Stimulated activated naive CD8-positive, alpha-beta T cell treated with anti-CD3 and anti-CD28 coated beads, Interleukin-15, Interleukin-2, amounts not matched to agents 100 U/mL and 50 U/mL, for 24 hours (primary cell): ENCODE data around the gene ECHDC3.

Experiments used
- ATAC-seq: fragments of 150-1000 bp; cut with Tn5 transposase; one replicate; pipeline ENCODE4 v1.10.0; 2021
- DNase-seq: peaks from one replicate; pipeline ENCODE4 v3.0.0; 2021

The ECHDC3 gene

GRCh38 chr10:11748866-11749265 is 6.7 kb downstream of the ECHDC3 start:
- DNase-seq (no peak), ATAC-seq (no peak)

- no peak for ATAC-seq
- DNase-seq, result no peak
These were observed 8.2 kb downstream of the ECHDC3 start for GRCh38 chr10:11750420-11750819.

GRCh38 chr10:11754173-11754572 is 12.0 kb downstream of the ECHDC3 start:
- DNase-seq (no peak), ATAC-seq (no peak)

GRCh38 chr10:11754620-11755019 is 12.4 kb downstream of the ECHDC3 start:
- ATAC-seq (no peak), DNase-seq (no peak)

- DNase-seq, result no peak
These were observed 13.5 kb downstream of the ECHDC3 start for GRCh38 chr10:11755512-11756263.

GRCh38 chr10:11756766-11757315 is 14.7 kb downstream of the ECHDC3 start:
- ATAC-seq (no peak), DNase-seq (no peak)

More at GRCh38 chr10:11755512-11756263, 13.5 kb downstream of the ECHDC3 start:
- ATAC-seq, result no peak

GRCh38 chr10:11757454-11757820 is 15.3 kb downstream of the ECHDC3 start:
- DNase-seq (no peak), ATAC-seq (no peak)

GRCh38 chr10:11757821-11758463 is 15.8 kb downstream of the ECHDC3 start:
- ATAC-seq (peak; percentile 95), DNase-seq (peak; percentile 86)

DNA sequence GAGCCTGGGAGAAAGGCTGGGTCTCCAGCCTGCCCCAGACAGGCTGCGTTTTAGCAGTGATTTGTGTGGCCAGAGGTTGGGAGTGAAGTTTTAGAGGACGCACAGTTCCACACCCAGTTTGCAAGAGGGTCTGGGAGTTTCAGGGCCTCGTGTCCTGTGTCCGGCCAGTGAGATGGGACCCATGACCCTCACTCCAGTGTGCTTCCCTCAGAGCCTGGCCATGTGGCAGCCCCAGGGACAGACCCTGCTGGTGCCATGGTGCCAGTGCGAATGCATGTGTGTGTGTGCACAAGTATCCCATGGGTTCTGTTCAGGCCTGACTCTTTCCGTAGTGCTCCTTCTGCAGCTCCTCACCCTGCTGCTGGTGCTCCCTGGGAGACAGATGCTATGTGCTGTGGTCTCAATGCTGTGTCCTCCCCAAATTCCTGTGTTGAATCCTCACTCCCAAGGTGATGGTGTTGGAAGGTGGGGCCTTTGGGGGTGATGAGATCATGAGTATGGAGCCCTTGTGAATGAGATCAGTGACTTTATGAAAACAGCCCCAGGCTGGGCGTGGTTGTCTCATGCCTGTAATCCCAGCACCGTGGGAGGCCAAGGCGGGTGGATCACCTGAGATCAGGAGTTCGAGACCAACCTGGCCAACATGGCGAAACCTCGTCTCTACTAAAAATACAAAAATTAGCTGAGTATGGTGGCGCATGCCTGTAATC is 16.5 kb downstream of the ECHDC3 start:
- DNase-seq, result no peak
- ATAC-seq, result no peak

DNA sequence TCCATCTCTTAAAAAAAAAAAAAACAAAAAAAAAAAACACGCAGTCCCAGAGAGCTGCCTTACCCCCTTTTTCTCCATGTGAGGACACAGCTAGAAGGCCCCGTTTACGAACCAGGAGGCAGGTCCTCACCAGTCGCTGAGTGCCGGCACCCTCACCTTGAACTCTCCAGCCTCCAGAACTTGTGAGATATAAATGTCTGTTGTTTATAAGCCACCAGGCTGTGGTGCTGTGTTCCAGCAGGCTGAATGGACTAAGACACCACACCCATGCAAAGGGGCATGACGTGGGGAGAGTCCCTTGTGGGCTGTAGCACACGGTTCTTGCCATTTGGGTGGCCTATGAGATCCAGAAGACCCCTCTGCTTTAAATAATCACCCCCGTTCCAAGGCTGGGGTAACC is 17.2 kb downstream of the ECHDC3 start:
- DNase-seq, result no peak
- no peak for ATAC-seq

DNA sequence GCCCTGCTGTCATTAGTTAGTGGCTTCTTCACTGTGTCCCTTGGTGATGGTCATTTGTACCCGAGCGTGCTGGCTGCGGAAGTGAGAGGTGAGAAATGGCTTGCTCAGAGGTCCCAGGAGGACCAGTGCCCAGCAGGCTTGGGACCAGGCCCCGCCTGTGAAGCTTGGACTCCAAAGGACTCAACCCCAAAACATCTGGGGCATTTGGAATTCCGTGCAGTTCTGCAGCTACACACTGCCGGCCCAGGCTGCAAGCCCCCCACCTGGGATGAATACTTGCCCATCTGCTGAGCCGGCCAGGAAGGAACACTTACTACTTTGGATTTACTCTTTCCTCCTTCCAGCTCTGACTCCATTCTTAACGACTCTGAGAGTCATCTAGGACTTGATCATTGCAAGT is 18.0 kb downstream of the ECHDC3 start:
- ATAC-seq, result no peak
- DNase-seq, result no peak

- ATAC-seq, result no peak
- no peak for DNase-seq
These were observed 18.7 kb downstream of the ECHDC3 start for GRCh38 chr10:11760861-11761260.

DNA sequence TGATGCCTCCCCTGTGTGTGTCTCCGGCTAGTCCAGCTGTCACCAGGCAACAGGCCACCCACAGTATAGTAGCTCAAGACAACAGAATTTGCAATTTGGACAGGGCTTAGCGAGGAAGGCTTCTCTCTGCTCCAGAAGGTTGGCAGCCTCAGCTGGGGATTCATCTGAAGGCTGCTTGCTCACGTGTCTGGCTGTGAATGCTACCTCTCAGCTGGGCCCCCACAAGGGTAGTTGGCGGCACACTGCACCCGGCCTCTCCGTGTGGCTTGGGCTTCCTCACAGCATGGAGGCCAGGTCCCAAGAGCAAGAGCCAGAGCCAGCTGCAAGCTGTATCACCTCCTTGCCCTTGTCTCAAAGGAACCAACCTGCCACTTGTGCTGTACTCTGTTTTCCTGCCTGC is 19.2 kb downstream of the ECHDC3 start:
- DNase-seq, result no peak
- ATAC-seq, result no peak

GRCh38 chr10:11762706-11763500 is 20.7 kb downstream of the ECHDC3 start:
- ATAC-seq (no peak), DNase-seq (no peak)

GRCh38 chr10:11763501-11763861 is 21.3 kb downstream of the ECHDC3 start:
- ATAC-seq (no peak), DNase-seq (no peak)

GRCh38 chr10:11765141-11765540 is 23.0 kb downstream of the ECHDC3 start:
- DNase-seq (no peak), ATAC-seq (no peak)

GRCh38 chr10:11772575-11773288 is 30.6 kb downstream of the ECHDC3 start:
- peak; percentile 32 for ATAC-seq
- DNase-seq, result no peak

DNA sequence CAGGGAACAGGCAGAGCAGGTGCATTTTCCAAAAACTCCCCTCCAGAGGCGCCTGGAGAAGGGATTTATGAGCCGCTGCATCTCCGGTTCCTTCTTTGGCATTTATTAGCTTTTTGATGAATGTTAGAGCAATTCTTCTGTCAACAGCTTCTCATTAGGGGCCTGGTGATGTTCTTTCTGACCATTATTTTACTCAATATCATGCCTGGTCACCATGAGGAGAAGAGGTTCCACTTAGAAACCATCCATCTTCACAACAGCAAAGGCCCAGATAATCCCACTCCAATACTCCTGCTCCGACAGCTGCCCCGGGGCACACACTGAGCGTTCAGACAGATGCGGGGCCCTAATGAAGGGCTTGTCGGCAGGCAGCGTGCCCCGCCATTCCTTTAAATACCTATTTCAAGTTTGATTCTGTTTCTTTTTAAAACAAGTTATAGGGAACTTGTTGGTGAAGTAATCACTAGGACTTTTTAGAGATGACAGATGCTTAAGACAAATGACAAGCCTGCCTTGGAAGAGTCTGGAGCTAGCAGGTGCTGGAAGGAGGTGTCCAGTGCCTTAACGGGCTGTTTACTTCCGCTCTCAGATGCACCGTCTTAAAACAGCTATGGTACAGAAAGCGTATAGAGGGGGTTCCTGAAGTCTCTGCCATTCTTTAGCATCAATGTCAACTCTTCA is 31.7 kb downstream of the ECHDC3 start:
- DNase-seq (no peak), ATAC-seq (no peak)

DNA sequence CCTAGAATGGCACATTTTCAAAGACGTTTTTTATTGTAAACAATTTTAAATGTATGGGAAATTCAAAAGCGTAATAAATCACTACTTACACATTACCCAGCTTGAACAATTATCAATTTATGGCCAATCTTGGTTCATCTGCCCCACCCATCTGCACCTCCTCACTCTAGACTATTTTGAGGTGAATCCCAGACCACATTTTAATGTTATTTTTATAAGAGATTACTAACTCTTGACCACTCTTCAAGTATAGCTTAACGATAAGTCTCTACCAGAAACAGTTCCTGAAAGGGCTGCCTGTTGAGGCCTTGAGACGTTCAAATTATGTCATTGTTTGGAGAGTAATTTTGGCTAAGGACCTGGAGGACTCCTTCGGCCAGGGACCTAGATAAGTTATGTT is 33.2 kb downstream of the ECHDC3 start:
- ATAC-seq (no peak), DNase-seq (no peak)

DNA sequence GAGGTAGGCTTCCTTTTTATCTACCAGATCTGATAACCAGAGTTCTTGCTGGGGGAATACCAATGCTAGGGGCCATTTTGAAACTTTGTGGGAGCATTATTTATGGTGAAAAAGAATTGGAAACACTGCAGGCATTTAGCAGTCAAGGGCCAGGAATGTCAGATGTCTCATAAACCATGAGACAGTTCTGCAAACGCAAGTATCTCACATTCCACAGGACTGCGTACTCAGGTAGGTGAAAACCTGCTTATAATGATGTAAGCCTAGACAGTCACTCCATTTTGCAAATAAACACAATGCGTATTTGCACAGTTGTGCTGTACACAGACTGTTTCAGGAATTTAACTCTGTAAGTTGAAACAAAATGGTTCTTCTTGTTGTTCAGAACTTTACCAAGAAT is 33.9 kb downstream of the ECHDC3 start:
- ATAC-seq, result no peak

DNA sequence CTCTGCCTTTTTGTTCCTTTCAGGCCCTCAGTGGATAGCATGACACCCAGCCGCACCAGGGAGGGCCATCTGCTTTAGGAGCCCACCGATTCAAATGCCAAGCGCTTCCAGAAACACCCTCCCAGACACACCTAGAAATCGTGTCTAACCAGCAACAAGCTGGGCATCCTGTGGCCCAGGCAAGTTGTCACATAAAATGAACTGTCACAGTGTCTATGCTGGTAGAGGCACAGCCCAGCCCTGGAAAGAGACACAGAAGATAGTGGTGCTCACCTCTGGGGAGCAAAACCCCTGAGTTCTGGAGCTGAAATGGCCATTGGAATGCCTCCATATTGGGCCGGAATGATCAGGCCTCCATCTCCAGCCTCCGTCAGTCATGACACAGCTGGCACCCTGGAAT is 38.9 kb downstream of the ECHDC3 start:
- ATAC-seq (no peak), DNase-seq (no peak)

More for the DNA sequence above, 33.9 kb downstream of the ECHDC3 start:
- DNase-seq, result no peak
